ENCODE data around the gene REELD1. TPM values are rescaled to one million over a fixed set of nuclear protein-coding genes. Genes with fewer than 3 reads are reported as not detected.

Gene REELD1
- total RNA-seq, 1 experiment from 2014 or later = 0.25 TPM

DNA sequence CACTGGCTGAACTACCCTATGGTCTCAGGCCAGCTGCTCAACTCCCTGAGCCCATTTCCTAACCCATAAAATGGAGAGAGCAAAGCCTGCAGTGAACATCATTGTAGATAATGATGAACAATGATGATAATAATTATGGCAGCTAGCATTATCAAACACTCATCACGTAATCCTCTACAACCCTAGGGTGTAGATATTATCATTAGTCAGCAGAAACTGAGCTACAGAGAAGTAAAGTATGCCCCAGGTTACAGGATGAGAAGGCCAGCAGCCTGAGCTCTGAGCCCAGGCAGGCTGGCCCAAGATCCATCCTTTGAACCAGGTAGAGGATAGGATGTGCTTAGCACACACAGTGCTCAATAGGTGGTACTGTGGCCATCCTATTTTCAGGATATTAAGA is 43.2 kb downstream of the REELD1 start:
- no TSS peak for BruUV-seq (replicated peaks)
- Histone ChIP-seq H4K20me1 (ENCODE audit: insufficient read depth) (no peaks in the 10 kb centered on the region), H3K9me2 (ENCODE audit: insufficient read depth) (no peaks in the 10 kb centered on the region), H3K36me3 (ENCODE audit: control insufficient read depth in 1 of 2, insufficient read depth in 2 of 2, low read length in 2 of 2) (no peaks in the 10 kb centered on the region), H3K79me2 (ENCODE audit: insufficient read depth, low read length) (no peaks in the 10 kb centered on the region), H2AFZ (ENCODE audit: low read depth, low read length, poor library complexity, severe bottlenecking) (no peak overlapping the region), H3K9me3 (ENCODE audit: control insufficient read depth in 1 of 2, insufficient read depth in 1 of 2, low read depth in 1 of 2, low read length in 2 of 2) (no peaks in the 10 kb centered on the region), H3K4me1 (ENCODE audit: control insufficient read depth in 1 of 2, insufficient read depth in 2 of 2, low read length in 2 of 2) (peaks cover 13 to 14% of the 10 kb centered on the region in 2 experiments; a peak in 3 of 4 replicates), H3K27ac (ENCODE audit: low read depth, low read length) (no peak overlapping the region), H3K4me2 (ENCODE audit: low read length) (no peak overlapping the region), H3K9ac (ENCODE audit: low read length) (no peak overlapping the region), H3K4me3 (replicated peaks in 1 of 2; ENCODE audit: low read depth in 1 of 2, low read length in 2 of 2) (no peak overlapping the region), H3K27me3 (ENCODE audit: insufficient read depth, low read length) (no peaks in the 10 kb centered on the region)
- ATAC-seq (no peak), DNase-seq (ENCODE audit: low read depth, low spot score) (no peak)
- CTCF ChIA-PET = no interaction called here
- TF ChIP-seq ATF3 (IDR thresholded peaks at IDR 0.05) (no peak), ZNF274 (IDR thresholded peaks at IDR 0.05; ENCODE audit: low read depth, low read length) (no peak)
- RAD21 ChIA-PET (ENCODE audit: low non-redundant PET in 1 of 2, low total read pairs in 2 of 2, uncharacterized antibody in 2 of 2, unreplicated experiment in 2 of 2) = no interaction called here
- intact Hi-C loops (cut with micrococcal nuclease) = no loop called here
- POLR2A ChIA-PET = no interaction called here

GRCh38 chr4:146260521-146260920 is 46.2 kb downstream of the REELD1 start:
- ChIA-PET CTCF (no interaction called here), RAD21 (ENCODE audit: low non-redundant PET in 1 of 2, low total read pairs in 2 of 2, uncharacterized antibody in 2 of 2, unreplicated experiment in 2 of 2) (no interaction called here), POLR2A (no interaction called here)
- no peak overlapping the region for H3K27ac ChIP-seq (ENCODE audit: low read depth, low read length)
- H3K9me2 ChIP-seq (ENCODE audit: insufficient read depth) = no peaks in the 10 kb centered on the region
- H3K4me2 ChIP-seq (ENCODE audit: low read length) = peak overlapping the region; percentile 24; the same call in 1 of the 2 replicates
- BruUV-seq (replicated peaks) = no TSS peak
- H3K36me3 ChIP-seq (ENCODE audit: control insufficient read depth in 1 of 2, insufficient read depth in 2 of 2, low read length in 2 of 2) = no peaks in the 10 kb centered on the region
- H3K4me3 ChIP-seq (replicated peaks in 1 of 2; ENCODE audit: low read depth in 1 of 2, low read length in 2 of 2) = no peak overlapping the region
- H3K9ac ChIP-seq (ENCODE audit: low read length) = no peak overlapping the region
- H3K9me3 ChIP-seq (ENCODE audit: control insufficient read depth in 1 of 2, insufficient read depth in 1 of 2, low read depth in 1 of 2, low read length in 2 of 2) = no peaks in the 10 kb centered on the region
- ATAC-seq (peak; percentile 63), DNase-seq (ENCODE audit: low read depth, low spot score) (no peak)
- TF ChIP-seq ZBTB33 (IDR thresholded peaks at IDR 0.05; ENCODE audit: extremely low read depth, insufficient replicate concordance, low read length) = no peak
- TF ChIP-seq JUND (IDR thresholded peaks at IDR 0.05) = no peak
- TF ChIP-seq SIN3A (IDR thresholded peaks at IDR 0.05; ENCODE audit: low read depth) = no peak
- no peak for TF ChIP-seq ELF1 (IDR thresholded peaks at IDR 0.05; ENCODE audit: borderline replicate concordance, low read depth)
- TF ChIP-seq EGR1 (IDR thresholded peaks at IDR 0.05; ENCODE audit: low read depth) = no peak
- no peak for TF ChIP-seq ZFX (IDR thresholded peaks at IDR 0.05)
- no peak for TF ChIP-seq RAD21 (IDR thresholded peaks at IDR 0.05; ENCODE audit: low read depth)
- 0 out of 2 replicates have a peak, but pooled peaks have one; percentile 19 for TF ChIP-seq SP1 (IDR thresholded peaks at IDR 0.05; ENCODE audit: low read depth)
- intact Hi-C loops (cut with micrococcal nuclease) = no loop called here
- H3K27me3 ChIP-seq (ENCODE audit: insufficient read depth, low read length) = no peaks in the 10 kb centered on the region
- H2AFZ ChIP-seq (ENCODE audit: low read depth, low read length, poor library complexity, severe bottlenecking) = no peak overlapping the region
- no peaks in the 10 kb centered on the region for H3K79me2 ChIP-seq (ENCODE audit: insufficient read depth, low read length)
- no peaks in the 10 kb centered on the region for H4K20me1 ChIP-seq (ENCODE audit: insufficient read depth)
- peaks cover 13 to 14% of the 10 kb centered on the region in 2 experiments; a peak in 3 of 4 replicates for H3K4me1 ChIP-seq (ENCODE audit: control insufficient read depth in 1 of 2, insufficient read depth in 2 of 2, low read length in 2 of 2)

All from HCT116 (cell line).